ENCODE results near the gene RETREG1. TPM values are rescaled to one million over a fixed set of nuclear protein-coding genes. Genes with fewer than 3 reads are reported as not detected.

RETREG1 gene
- total RNA-seq, 1 experiment from 2014 or later: not detected

DNA sequence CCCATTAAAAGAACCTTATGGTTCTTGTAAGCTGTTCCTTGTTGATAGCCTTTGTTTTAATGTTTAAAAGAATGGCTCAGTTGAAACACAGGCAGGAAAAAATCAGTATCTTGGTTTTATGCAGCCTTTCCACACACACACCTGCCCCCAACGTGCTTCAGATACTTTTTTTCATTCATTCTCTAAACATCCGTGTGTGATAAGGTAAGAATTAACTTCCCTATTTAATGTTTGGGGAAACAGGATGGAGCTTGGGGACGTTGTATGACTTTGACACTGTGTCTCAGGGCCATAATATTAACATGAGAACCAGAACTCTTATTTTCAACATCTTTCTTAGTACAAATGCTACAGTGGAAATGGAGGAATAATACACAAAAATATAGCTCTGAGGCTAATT is 145.4 kb downstream of the RETREG1 start:
- H3K9me2 ChIP-seq (replicated peaks; ENCODE audit: insufficient read depth, low read length): no peaks in the 10 kb centered on the region
- no peaks in the 10 kb centered on the region for H3K9me3 ChIP-seq (ENCODE audit: low read length)
- no peak overlapping the region for H2AFZ ChIP-seq (ENCODE audit: low read length)
- peaks cover 9% of the 10 kb centered on the region; the same call in 1 of the 2 replicates for H3K79me2 ChIP-seq (ENCODE audit: low read length)
- H3K4me3 ChIP-seq (ENCODE audit: low read length): no peak overlapping the region
- H3K4me2 ChIP-seq (ENCODE audit: low read depth, low read length, poor library complexity, severe bottlenecking): no peak overlapping the region
- no peaks in the 10 kb centered on the region for H3K36me3 ChIP-seq (ENCODE audit: insufficient read depth, low read length)
- no peaks in the 10 kb centered on the region for H3K27me3 ChIP-seq (ENCODE audit: low read length)
- no peak overlapping the region for H3K9ac ChIP-seq (ENCODE audit: low read length)
- peaks cover 6% of the 10 kb centered on the region for H4K20me1 ChIP-seq (ENCODE audit: insufficient read depth, low read depth, low read length)
- H3K4me1 ChIP-seq (ENCODE audit: low read length): peaks cover 17% of the 10 kb centered on the region
- DNase-seq: no peak
- no peak overlapping the region for H3K27ac ChIP-seq (ENCODE audit: low read length)

DNA sequence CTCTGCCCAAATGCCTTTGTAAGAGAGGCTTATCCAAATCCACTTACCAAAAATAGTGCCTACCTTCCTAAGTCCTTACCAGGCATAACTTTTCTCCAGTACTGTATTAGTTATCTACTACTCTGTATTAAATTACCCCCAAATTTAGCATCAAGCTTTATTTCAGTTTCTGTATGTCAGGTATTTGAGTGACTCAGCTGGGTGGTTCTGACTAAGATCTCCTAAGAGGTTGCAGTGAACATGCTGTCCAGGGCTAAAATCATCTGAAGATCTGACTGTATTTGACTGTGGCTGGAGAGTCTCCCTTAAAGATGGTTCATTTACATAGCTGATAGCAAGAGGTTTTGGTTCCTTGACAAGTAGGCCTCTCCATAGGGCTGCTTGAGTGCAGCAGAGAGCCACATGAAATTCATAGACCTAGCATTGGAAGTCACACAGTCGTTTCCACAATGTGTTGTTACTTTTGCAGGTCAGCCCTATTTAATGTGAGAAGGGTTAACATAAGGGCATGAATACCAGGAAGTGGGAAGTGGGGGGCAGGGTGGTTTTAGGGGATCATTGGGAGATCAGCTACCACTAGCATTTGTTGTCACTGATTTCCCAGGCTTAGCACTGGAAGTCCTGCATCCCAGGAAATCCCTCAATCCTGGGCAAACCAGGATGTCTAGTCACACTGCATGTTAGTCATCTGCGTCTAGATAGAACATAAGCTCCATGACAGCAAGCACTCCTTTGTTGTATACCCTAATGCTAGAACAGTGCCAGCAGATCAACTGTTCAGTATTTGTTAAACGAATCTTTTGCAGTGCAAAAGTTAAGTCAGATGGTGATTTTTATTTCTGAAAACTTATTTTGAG is 149.2 kb downstream of the RETREG1 start:
- H3K27me3 ChIP-seq (ENCODE audit: low read length): no peaks in the 10 kb centered on the region
- H3K79me2 ChIP-seq (ENCODE audit: low read length): peaks cover 47% of the 10 kb centered on the region
- H3K4me3 ChIP-seq (ENCODE audit: low read length): peak overlapping the region; percentile 99
- peaks cover 10% of the 10 kb centered on the region for H3K36me3 ChIP-seq (ENCODE audit: insufficient read depth, low read length)
- no peaks in the 10 kb centered on the region for H3K9me3 ChIP-seq (ENCODE audit: low read length)
- H4K20me1 ChIP-seq (ENCODE audit: insufficient read depth, low read depth, low read length): peaks cover 29% of the 10 kb centered on the region
- no peaks in the 10 kb centered on the region for H3K9me2 ChIP-seq (replicated peaks; ENCODE audit: insufficient read depth, low read length)
- peak overlapping the region; percentile 79 for H3K4me2 ChIP-seq (ENCODE audit: low read depth, low read length, poor library complexity, severe bottlenecking)
- no peak overlapping the region for H2AFZ ChIP-seq (ENCODE audit: low read length)
- DNase-seq: peak; percentile 59
- peak overlapping the region; percentile 98; the same call in 1 of the 2 replicates for H3K9ac ChIP-seq (ENCODE audit: low read length)
- no peak overlapping the region for H3K27ac ChIP-seq (ENCODE audit: low read length)
- H3K4me1 ChIP-seq (ENCODE audit: low read length): peaks cover 36% of the 10 kb centered on the region

DNA sequence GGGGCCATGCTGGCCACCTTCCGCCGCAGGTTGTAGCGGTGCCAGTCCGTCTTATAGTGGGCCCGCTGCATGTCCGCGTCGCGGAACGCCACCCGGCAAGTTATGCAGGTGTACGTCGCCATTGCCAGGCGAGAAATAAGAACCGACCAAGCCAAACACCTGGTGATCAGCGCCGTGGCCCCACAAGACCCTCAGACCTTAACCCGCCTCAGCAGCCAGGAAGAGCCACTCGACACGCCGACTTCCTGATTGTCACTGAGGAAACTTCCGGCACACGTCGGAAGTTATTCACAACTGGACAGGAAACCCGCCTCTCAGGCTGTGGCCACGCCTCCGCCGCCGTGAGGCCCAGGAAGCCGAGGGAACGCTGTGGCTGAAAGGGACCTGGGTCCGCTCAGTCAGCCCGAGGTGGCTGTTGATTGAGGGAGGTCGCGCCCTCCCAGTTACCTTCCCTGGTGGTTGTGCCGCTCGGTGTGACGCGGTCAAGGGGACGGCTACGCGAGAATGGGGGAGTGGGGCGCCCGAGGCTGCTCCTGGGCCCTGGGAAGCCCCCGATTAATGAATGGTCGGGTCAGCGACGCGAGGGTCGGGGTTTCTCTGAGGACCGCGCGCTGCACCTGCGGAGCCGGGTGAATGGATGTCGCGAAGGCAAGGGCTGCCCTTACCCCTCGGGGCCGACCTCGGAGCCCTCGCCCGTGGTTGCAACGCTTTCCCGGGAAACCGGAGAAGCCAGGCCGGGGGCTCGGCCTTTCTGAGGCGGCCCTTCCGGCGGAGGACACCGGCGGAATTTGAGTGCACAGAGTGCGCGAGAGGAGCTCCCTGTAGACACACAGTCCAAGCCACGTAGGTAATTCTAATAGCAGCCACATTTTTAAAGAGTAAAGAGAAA is 151.0 kb downstream of the RETREG1 start, which contains the start of gene ZNF622:
TSS of gene ZNF622 (minus strand) at position 257 of the 889 bp plus-strand sequence. CDS start at position 122, 135 bp downstream.
- Histone ChIP-seq H3K9me3 (ENCODE audit: low read length) (no peaks in the 10 kb centered on the region), H4K20me1 (ENCODE audit: insufficient read depth, low read depth, low read length) (peaks cover 38% of the 10 kb centered on the region), H3K27me3 (ENCODE audit: low read length) (no peaks in the 10 kb centered on the region), H3K4me2 (ENCODE audit: low read depth, low read length, poor library complexity, severe bottlenecking) (peak within 1 kb of the TSS; percentile 79), H3K9ac (ENCODE audit: low read length) (peak within 1 kb of the TSS; percentile 98), H2AFZ (ENCODE audit: low read length) (peak within 1 kb of the TSS; percentile 97), H3K79me2 (ENCODE audit: low read length) (peaks cover 65% of the 10 kb centered on the region), H3K27ac (ENCODE audit: low read length) (no peak within 1 kb of the TSS), H3K4me3 (ENCODE audit: low read length) (peak within 1 kb of the TSS; percentile 99), H3K36me3 (ENCODE audit: insufficient read depth, low read length) (peaks cover 28% of the 10 kb centered on the region), H3K4me1 (ENCODE audit: low read length) (peaks cover 48% of the 10 kb centered on the region), H3K9me2 (replicated peaks; ENCODE audit: insufficient read depth, low read length) (no peaks in the 10 kb centered on the region)
- peak; percentile 97 for DNase-seq

DNA sequence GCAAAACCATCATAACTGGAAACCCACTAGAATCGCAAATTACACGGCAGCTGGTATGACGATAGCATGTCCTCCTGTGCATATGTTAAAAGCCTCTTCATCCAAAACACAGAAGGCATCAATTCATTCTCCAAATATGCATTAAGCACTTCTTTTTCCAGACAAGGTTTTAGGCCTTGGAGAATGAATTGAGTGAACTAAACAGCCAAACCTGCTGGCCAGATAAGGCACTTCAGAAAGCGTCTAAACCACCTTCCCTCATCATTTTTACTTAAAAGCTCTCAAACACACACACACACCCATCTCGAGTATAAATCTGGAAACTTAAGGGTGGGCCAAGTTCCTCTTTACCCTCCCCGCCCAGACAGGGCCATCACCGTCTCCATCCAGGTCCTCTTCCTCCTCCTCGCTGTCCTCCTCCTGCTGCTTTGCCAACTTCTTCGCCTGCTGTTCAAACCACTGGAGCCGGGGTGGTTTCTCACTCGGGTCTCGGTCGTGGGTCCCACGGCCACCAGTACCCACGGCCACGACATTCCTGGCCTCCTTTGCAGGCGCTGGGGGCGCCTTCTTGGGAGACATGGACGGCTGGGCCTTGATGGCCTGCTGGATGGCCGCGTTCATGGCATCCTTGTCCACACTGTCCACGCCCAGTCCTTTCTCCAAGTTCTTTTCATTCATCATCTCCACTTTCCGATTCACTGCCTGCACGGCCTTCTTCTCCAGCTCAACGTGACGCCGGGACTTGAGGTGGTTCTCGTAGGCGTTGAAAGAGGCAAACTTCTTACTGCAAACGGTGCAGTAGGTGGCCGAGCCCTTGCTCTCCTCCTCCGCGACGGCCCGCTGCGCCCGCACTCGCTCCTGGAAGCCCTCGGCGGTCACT is 151.9 kb downstream of the RETREG1 start:
- Histone ChIP-seq H3K27ac (ENCODE audit: low read length) (no peak overlapping the region), H4K20me1 (ENCODE audit: insufficient read depth, low read depth, low read length) (peaks cover 38% of the 10 kb centered on the region), H3K9me2 (replicated peaks; ENCODE audit: insufficient read depth, low read length) (no peaks in the 10 kb centered on the region), H3K9me3 (ENCODE audit: low read length) (no peaks in the 10 kb centered on the region), H3K27me3 (ENCODE audit: low read length) (no peaks in the 10 kb centered on the region), H2AFZ (ENCODE audit: low read length) (peak overlapping the region; percentile 71; the same call in 1 of the 2 replicates), H3K36me3 (ENCODE audit: insufficient read depth, low read length) (peaks cover 30% of the 10 kb centered on the region), H3K4me3 (ENCODE audit: low read length) (peak overlapping the region; percentile 99), H3K9ac (ENCODE audit: low read length) (peak overlapping the region; percentile 98), H3K4me2 (ENCODE audit: low read depth, low read length, poor library complexity, severe bottlenecking) (peak overlapping the region; percentile 79), H3K79me2 (ENCODE audit: low read length) (peaks cover 74% of the 10 kb centered on the region), H3K4me1 (ENCODE audit: low read length) (peaks cover 56% of the 10 kb centered on the region)
- DNase-seq: peak; percentile 72

DNA sequence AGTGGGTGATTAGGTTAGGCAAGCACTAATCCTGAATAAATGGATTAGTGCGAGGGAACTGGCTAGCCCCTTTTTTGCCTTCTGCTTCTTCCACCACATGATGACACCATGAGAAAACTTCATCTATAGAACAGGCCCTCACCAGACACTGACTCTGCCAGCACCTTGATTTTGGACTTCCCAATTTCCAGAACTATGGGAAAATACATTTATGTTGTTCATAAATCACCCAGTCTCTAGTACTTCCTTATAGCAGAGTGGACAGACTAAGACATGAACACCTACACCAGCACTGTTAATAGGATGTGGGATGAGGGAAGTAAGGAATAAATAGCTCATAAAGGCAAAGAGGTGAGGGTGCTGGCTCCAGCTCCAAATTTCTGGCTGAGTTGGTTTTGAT is 152.6 kb downstream of the RETREG1 start:
- Histone ChIP-seq H3K4me2 (ENCODE audit: low read depth, low read length, poor library complexity, severe bottlenecking) (peak overlapping the region; percentile 79), H3K27me3 (ENCODE audit: low read length) (no peaks in the 10 kb centered on the region), H3K9me2 (replicated peaks; ENCODE audit: insufficient read depth, low read length) (no peaks in the 10 kb centered on the region), H3K4me3 (ENCODE audit: low read length) (peak overlapping the region; percentile 99), H4K20me1 (ENCODE audit: insufficient read depth, low read depth, low read length) (peaks cover 33% of the 10 kb centered on the region), H3K79me2 (ENCODE audit: low read length) (peaks cover 80% of the 10 kb centered on the region), H3K36me3 (ENCODE audit: insufficient read depth, low read length) (peaks cover 37% of the 10 kb centered on the region), H3K27ac (ENCODE audit: low read length) (no peak overlapping the region), H3K9me3 (ENCODE audit: low read length) (no peaks in the 10 kb centered on the region), H2AFZ (ENCODE audit: low read length) (no peak overlapping the region), H3K9ac (ENCODE audit: low read length) (peak overlapping the region; percentile 98), H3K4me1 (ENCODE audit: low read length) (peaks cover 63% of the 10 kb centered on the region)
- DNase-seq: no peak

DNA sequence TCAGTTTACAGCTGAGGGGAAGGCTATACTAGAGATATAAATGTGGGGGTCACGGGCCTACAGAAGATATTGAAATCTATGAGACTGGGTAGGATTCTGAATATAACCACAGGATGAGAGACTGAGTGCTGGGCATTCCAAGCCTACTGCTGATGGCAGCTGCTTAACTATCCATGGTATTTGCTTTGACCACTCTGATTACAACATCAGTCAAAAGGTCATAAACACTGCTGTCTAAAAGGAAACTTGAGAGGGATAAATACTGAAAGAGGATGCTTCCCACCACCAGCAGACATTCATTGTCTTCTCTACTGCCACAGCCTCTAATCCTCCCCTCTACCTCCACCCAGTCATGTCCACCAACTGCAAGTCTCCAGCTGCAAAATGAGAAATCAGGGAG is 155.0 kb downstream of the RETREG1 start:
- Histone ChIP-seq H3K27ac (ENCODE audit: low read length) (no peak overlapping the region), H4K20me1 (ENCODE audit: insufficient read depth, low read depth, low read length) (peaks cover 32% of the 10 kb centered on the region), H3K4me2 (ENCODE audit: low read depth, low read length, poor library complexity, severe bottlenecking) (no peak overlapping the region), H3K4me3 (ENCODE audit: low read length) (no peak overlapping the region), H3K36me3 (ENCODE audit: insufficient read depth, low read length) (peaks cover 56% of the 10 kb centered on the region), H3K9me3 (ENCODE audit: low read length) (no peaks in the 10 kb centered on the region), H3K9ac (ENCODE audit: low read length) (no peak overlapping the region), H3K79me2 (ENCODE audit: low read length) (peaks cover 89% of the 10 kb centered on the region), H2AFZ (ENCODE audit: low read length) (no peak overlapping the region), H3K27me3 (ENCODE audit: low read length) (no peaks in the 10 kb centered on the region), H3K4me1 (ENCODE audit: low read length) (peaks cover 52% of the 10 kb centered on the region), H3K9me2 (replicated peaks; ENCODE audit: insufficient read depth, low read length) (no peaks in the 10 kb centered on the region)
- DNase-seq: no peak

DNA sequence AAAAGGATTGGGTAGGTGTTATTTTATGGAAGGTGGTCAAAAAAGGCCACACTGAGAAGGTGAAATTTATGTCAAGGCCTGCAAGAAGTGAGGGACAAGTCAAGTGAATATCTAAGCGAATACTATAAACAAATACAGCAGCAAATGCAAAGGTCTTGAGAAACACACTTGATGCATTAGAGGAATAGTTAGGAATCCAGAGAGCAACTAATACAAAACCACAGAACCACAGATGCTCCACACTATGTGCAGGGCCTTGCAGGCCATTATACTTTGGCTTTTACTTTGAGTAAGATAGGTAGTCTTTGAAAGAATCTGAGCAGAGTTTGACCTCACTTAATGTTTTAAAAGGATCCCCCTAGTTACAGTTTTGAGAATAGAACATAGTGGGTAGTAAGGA is 155.8 kb downstream of the RETREG1 start:
- H3K79me2 ChIP-seq (ENCODE audit: low read length): peaks cover 88% of the 10 kb centered on the region
- H3K27me3 ChIP-seq (ENCODE audit: low read length): no peaks in the 10 kb centered on the region
- H2AFZ ChIP-seq (ENCODE audit: low read length): no peak overlapping the region
- H3K9me2 ChIP-seq (replicated peaks; ENCODE audit: insufficient read depth, low read length): no peaks in the 10 kb centered on the region
- no peak for DNase-seq
- H3K27ac ChIP-seq (ENCODE audit: low read length): no peak overlapping the region
- H3K4me1 ChIP-seq (ENCODE audit: low read length): peaks cover 47% of the 10 kb centered on the region
- peaks cover 39% of the 10 kb centered on the region for H4K20me1 ChIP-seq (ENCODE audit: insufficient read depth, low read depth, low read length)
- H3K9me3 ChIP-seq (ENCODE audit: low read length): no peaks in the 10 kb centered on the region
- H3K9ac ChIP-seq (ENCODE audit: low read length): no peak overlapping the region
- H3K36me3 ChIP-seq (ENCODE audit: insufficient read depth, low read length): peaks cover 59% of the 10 kb centered on the region
- no peak overlapping the region for H3K4me3 ChIP-seq (ENCODE audit: low read length)
- no peak overlapping the region for H3K4me2 ChIP-seq (ENCODE audit: low read depth, low read length, poor library complexity, severe bottlenecking)

Data from Karpas-422 (cell line).